ENCODE measurements around the gene PGP.

The PGP gene

GRCh38 chr16:2230376-2230775 lies 15.7 kb upstream of the PGP start:
- H4K20me1 ChIP-seq (ENCODE audit: insufficient read depth, low read length) = no peaks in the 10 kb centered on the region
- H3K36me3 ChIP-seq (replicated peaks; ENCODE audit: insufficient read depth, low read length) = no peaks in the 10 kb centered on the region
- H3K79me2 ChIP-seq (ENCODE audit: low read length) = peaks cover 35% of the 10 kb centered on the region
- no peak overlapping the region for H3K9ac ChIP-seq (ENCODE audit: low read length)
- no peak overlapping the region for H3K27ac ChIP-seq (ENCODE audit: low read length)
- DNase-seq = no peak
- no peaks in the 10 kb centered on the region for H3K9me3 ChIP-seq (replicated peaks; ENCODE audit: insufficient read depth, low read length)
- no peaks in the 10 kb centered on the region for H3K9me2 ChIP-seq (replicated peaks; ENCODE audit: insufficient read depth, low read length)
- H3K4me1 ChIP-seq (ENCODE audit: low read length) = no peaks in the 10 kb centered on the region
- TF ChIP-seq CTCF (IDR thresholded peaks at IDR 0.05; ENCODE audit: low read length) (no peak), EZH2phosphoT487 (IDR thresholded peaks at IDR 0.05; ENCODE audit: low read length) (no peak), EZH2 (optimal IDR thresholded peaks at IDR 0.05; ENCODE audit: low read depth, low read length) (no peak)
- no peaks in the 10 kb centered on the region for H3F3A ChIP-seq (ENCODE audit: insufficient read depth, low read length)
- no peak overlapping the region for H2AFZ ChIP-seq (ENCODE audit: low read length)
- no peaks in the 10 kb centered on the region for H3K27me3 ChIP-seq (replicated peaks; ENCODE audit: insufficient read depth, low read length)
- no peak overlapping the region for H3K4me3 ChIP-seq (ENCODE audit: low read length)
- no peak overlapping the region for H3K4me2 ChIP-seq (ENCODE audit: low read depth, low read length)

- Histone ChIP-seq H3K27me3 (replicated peaks; ENCODE audit: insufficient read depth, low read length) (no peaks in the 10 kb centered on the region), H3F3A (ENCODE audit: insufficient read depth, low read length) (no peaks in the 10 kb centered on the region), H3K79me2 (ENCODE audit: low read length) (peaks cover 41% of the 10 kb centered on the region), H3K9ac (ENCODE audit: low read length) (no peak overlapping the region), H3K4me2 (ENCODE audit: low read depth, low read length) (no peak overlapping the region), H4K20me1 (ENCODE audit: insufficient read depth, low read length) (no peaks in the 10 kb centered on the region), H2AFZ (ENCODE audit: low read length) (no peak overlapping the region), H3K36me3 (replicated peaks; ENCODE audit: insufficient read depth, low read length) (no peaks in the 10 kb centered on the region), H3K9me3 (replicated peaks; ENCODE audit: insufficient read depth, low read length) (no peaks in the 10 kb centered on the region), H3K4me1 (ENCODE audit: low read length) (no peaks in the 10 kb centered on the region), H3K4me3 (ENCODE audit: low read length) (no peak overlapping the region), H3K9me2 (replicated peaks; ENCODE audit: insufficient read depth, low read length) (no peaks in the 10 kb centered on the region), H3K27ac (ENCODE audit: low read length) (no peak overlapping the region)
- no peak for DNase-seq
- TF ChIP-seq EZH2 (optimal IDR thresholded peaks at IDR 0.05; ENCODE audit: low read depth, low read length) (no peak), CTCF (IDR thresholded peaks at IDR 0.05; ENCODE audit: low read length) (no peak), EZH2phosphoT487 (IDR thresholded peaks at IDR 0.05; ENCODE audit: low read length) (no peak)
Measured at GRCh38 chr16:2229632-2230250, 15.1 kb upstream of the PGP start.

GRCh38 chr16:2229091-2229490 lies 14.5 kb upstream of the PGP start:
- H3F3A ChIP-seq (ENCODE audit: insufficient read depth, low read length) = no peaks in the 10 kb centered on the region

More at GRCh38 chr16:2229091-2229490, 14.5 kb upstream of the PGP start:
- no peaks in the 10 kb centered on the region for H3K27me3 ChIP-seq (replicated peaks; ENCODE audit: insufficient read depth, low read length)
- H3K9ac ChIP-seq (ENCODE audit: low read length) = no peak overlapping the region
- H3K9me2 ChIP-seq (replicated peaks; ENCODE audit: insufficient read depth, low read length) = no peaks in the 10 kb centered on the region
- H3K27ac ChIP-seq (ENCODE audit: low read length) = no peak overlapping the region
- no peak overlapping the region for H2AFZ ChIP-seq (ENCODE audit: low read length)
- no peak for DNase-seq
- no peak for TF ChIP-seq CTCF (IDR thresholded peaks at IDR 0.05; ENCODE audit: low read length)
- TF ChIP-seq EZH2phosphoT487 (IDR thresholded peaks at IDR 0.05; ENCODE audit: low read length) = no peak
- no peak for TF ChIP-seq EZH2 (optimal IDR thresholded peaks at IDR 0.05; ENCODE audit: low read depth, low read length)
- H3K4me1 ChIP-seq (ENCODE audit: low read length) = no peaks in the 10 kb centered on the region
- no peaks in the 10 kb centered on the region for H3K9me3 ChIP-seq (replicated peaks; ENCODE audit: insufficient read depth, low read length)
- no peaks in the 10 kb centered on the region for H4K20me1 ChIP-seq (ENCODE audit: insufficient read depth, low read length)
- H3K4me3 ChIP-seq (ENCODE audit: low read length) = no peak overlapping the region
- no peak overlapping the region for H3K4me2 ChIP-seq (ENCODE audit: low read depth, low read length)
- no peaks in the 10 kb centered on the region for H3K36me3 ChIP-seq (replicated peaks; ENCODE audit: insufficient read depth, low read length)
- H3K79me2 ChIP-seq (ENCODE audit: low read length) = peaks cover 47% of the 10 kb centered on the region

Measured in MM.1S (cell line).